ENCODE data around the gene SRP72.
A peak's percentile ranks its signal among the peaks of the same experiment; 100 is the strongest.
"Not testable (repeated sequence)": the region's sequence is repeated elsewhere in the genome, so short reads cannot be mapped to it uniquely, and the experiment has no call there.

The SRP72 gene

DNA sequence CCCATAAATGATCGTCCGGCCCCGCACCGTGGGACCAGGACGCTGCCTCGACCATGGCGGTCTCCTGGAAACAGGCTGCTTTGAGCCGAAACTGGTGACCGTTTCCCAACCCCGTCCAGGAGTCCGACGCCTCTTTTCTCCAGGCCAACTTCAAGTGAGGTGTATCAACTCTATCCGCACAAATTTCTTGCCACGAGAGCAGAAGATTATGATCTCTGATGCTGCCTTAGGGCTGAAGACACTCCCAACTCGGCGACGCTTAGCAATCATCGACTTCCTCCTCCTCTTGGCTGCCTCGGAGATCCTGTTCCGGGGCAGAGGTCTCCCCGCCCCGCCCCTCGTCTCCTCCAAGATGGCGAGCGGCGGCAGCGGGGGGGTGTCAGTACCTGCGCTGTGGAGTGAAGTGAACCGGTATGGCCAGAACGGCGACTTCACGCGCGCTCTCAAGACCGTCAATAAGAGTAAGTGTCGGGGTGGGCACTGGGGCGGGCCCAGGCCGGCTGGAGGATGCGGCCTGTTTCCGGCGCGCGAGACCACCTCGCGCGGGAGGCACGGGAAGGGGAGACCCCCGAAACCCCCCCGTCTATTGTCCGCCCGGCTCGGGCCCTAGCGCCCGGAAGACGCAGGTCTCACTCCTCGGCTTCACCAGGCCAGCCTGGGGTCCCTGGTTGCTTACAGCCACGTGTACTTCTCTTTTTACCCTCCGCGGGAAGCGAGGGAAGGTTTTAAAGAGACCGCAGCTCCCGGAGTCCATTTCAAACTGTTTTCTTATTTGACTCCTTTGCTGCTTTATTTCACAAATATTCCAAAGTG lies at the start of gene SRP72:
Gene SRP72 (plus strand): TSS at position 334 of the 813 bp plus-strand sequence. CDS start 19 bp downstream, at position 353.
- DNase-seq, result peak; percentile 82 to 89 (median 86)

GRCh38 chr4:56424176-56424575 lies 43.2 kb upstream of the SRP72 start:
- DNase-seq, result no peak

DNA sequence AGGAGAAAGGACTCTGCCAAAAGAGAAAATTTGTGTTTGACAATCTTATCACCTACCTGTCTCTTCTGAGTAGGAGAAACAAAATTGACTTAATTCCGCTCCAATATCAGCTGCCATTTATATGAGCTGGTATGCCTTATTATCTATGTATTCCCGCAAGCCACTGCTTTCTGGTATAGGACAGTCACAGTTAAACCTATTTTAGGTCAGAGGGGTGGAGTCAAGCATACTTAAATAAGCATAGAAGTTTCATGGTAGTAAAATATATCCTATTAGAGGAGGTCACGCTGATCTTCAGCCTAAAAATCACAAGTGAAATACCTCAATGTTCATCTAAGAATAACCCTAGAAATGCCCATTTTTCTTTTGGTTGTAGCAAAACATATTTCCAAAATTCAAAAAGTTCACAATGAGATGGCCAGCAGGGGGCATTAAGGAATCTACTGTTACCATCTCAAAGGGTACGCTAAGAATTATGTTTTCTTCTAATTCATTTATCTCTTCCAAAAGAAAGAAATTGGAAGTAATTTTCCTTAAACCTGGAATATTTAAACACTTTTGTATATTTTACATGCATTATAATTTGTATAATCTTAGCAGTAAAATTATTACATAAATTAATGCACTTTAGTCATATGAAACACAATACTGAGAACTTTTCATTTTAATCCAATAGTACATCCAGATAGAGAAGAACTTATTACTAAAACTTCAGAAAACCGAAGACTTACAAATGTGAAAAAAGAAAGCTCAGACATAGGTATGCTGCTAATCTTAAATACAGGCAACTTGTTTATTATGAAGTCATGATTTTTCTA lies 42.5 kb upstream of the SRP72 start:
- DNase-seq, result peak in 5 of 6 experiments; percentile 6 to 68 (median 36)

DNA sequence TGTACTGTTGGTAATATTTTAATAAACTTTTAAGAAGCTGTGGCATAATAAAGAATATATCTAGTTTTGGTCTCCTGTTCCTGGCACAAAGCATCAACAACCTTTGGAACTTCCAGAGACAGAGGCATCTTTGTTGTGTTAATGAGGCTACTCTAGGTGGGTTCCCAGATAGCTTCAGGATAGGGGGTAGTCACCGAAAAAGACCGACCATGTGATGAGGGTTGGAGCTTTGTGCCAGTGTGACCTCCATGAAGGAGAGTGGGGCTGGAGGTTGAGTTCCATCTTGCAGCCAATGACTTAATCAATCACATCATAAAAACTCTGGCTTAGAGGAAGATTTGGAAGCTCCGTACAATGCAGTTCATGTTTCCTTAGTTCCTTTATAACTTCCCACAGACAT lies 41.9 kb upstream of the SRP72 start:
- DNase-seq, result no peak

DNA sequence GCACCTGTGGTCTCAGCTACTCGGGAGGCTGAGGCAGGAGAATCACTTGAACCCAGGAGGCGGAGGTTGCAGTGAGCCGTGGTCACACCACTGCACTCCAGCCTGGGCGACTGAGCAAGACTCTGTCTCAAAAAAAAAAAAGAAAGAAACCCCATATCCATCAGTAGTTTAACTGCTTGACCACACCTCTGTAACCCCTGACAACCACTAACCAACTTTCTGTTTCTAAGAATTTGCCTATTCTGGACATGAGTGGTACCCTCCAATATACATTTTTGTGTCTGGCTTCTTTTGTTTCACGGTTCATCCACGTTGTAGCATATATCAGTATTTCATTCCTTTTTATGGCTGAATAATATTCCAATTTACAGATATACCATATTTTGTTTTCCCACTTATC lies 41.1 kb upstream of the SRP72 start:
- no peak for DNase-seq

DNA sequence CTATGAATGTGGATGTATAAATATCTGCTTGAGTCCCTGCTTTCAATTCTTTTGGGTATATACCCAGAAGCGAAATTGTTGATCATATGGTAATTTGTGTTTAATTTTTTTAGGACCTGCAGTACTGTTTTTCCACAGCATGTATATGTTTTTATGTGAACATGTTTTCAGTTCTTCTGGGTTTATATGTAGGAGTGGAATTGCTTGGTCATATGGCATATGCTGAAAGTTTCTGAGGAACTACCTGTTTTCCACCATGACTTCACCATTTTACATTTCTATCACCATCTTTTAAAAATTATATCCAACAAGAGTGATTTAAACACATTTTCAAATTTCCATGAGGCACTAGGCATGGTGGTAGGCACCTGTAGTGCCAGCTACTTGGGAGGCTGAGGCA lies 40.2 kb upstream of the SRP72 start:
- DNase-seq, result no peak

- DNase-seq, result no peak
These were observed 37.2 kb upstream of the SRP72 start for GRCh38 chr4:56430203-56430602.

DNA sequence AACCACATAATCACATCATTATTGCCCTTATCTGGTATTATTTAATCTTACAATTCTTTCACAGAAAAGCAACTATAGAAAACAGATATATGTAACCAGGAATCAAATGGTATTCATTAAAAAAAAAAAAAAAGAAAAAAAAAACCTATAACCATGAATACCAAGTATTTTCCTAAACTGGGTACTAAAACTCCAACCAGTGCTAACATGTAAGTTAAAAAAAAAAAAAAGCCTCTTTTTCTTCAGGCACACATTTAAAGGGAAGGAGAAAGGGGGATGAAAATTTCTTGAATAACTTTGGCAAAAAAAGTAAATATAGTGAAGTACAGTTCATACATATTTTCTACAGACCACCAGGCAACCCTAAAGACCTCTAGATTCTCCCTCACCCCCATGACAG lies 34.1 kb upstream of the SRP72 start:
- DNase-seq, result no peak

DNA sequence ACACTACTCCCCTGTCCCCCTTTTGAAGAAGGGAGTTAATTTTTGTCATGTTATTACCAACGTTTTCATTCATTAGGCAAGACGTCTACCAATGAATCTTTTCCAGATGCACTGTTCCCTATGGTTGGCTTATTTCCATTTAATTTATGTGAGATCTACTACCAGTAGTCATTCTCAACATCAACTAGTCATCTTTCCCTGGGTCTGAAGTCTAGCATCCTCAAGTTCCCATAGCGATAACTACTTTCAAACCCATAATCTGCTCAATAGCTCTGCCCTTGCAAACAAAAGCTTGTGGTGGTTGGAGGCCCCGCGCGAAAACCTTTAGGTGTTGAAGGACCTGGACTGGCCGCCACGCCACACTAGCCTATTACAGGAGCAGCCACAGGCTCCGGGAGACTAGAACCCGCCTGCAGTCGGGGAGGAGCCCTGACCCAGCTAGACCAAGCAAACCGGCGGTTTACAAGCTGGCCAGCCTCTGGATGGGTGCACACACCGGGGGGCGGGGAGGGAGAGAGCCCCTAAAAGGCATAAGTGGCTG lies 32.7 kb upstream of the SRP72 start:
- DNase-seq, result peak in 3 of 6 experiments; percentile 14 to 36 (median 27)

DNA sequence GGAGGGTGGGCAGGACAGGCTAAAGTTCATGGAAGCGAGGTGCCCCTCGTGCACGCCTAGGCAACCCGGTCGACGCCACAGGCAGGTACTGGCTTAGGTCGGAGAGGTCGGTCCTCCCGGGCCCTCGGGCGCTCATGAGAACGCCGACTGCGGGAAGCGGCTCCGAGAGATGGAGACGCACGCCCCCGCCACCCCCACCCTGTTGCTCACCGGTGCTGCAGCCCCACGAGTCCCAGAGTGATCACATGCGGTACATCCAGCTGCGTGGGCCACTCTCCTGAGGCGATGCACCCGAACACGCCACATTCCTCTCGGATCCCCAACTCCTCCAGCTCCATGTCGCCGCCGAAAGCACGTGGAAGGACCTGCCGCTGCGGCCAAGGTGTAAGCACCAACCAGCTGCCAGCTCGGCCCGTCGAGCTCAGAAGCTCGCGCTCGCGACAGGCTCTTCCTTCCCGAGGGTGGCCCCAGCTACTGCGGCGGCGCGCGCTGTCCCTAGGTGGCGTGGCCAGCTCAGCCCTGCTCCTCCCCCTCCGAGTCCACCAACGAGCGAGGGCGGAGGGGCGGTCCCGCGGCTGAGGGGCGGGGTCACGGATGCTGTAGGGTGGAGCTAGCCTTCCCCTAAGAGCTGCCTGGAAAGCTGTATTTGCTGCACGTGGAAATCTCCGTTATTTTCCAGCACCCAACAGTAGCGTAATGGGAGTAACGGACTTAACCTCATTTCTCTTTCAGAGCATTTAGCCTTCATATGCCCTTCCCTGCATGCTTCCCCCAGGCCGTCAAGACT lies 32.1 kb upstream of the SRP72 start, which contains the start of gene PPAT:
Gene PPAT (minus strand): TSS at position 476 of the 787 bp plus-strand sequence. CDS start 138 bp downstream, at position 338.
- DNase-seq, result peak; percentile 97 to 100 (median 98)

GRCh38 chr4:56438766-56439165 lies 28.7 kb upstream of the SRP72 start:
- no peak for DNase-seq

DNA sequence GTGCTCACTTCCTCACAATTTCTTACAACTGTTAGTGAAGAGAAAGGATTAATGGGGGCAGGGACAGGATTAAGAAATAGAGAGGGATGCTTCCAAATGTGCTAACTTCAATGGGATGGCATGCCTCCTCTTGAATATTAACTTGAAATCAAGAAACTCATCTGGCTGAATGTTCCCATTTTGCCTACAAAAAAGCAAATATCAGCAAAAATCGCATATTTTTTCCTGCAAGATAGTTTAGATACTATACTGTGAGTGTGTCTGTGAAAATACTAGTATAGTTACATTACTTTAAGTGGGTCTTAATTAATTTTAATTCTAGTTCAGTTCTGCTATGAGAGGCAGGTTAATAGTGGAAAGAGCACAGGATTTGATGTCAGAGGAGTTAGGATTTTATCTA lies 26.4 kb upstream of the SRP72 start:
- no peak for DNase-seq

DNA sequence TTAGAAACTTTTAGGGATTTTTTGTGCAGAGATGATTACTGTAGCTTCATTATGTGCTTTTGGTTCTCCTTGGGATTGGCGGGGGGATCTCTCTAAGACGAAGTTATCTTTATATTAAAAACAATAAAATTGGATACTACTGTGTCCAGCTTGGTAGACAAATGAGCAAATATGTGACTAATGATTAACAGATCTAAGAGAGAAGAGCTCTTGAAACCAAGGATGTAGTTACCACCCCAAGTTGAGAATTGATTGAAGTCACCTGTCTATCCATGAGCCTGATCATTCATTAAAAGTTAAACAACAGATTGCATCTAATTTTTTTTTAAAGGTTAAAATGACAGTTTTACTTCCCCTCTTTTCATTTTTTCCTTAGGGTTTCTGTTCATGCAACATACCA lies 22.7 kb upstream of the SRP72 start:
- no peak for DNase-seq

GRCh38 chr4:56445699-56446098 lies 21.7 kb upstream of the SRP72 start:
- no peak for DNase-seq

DNA sequence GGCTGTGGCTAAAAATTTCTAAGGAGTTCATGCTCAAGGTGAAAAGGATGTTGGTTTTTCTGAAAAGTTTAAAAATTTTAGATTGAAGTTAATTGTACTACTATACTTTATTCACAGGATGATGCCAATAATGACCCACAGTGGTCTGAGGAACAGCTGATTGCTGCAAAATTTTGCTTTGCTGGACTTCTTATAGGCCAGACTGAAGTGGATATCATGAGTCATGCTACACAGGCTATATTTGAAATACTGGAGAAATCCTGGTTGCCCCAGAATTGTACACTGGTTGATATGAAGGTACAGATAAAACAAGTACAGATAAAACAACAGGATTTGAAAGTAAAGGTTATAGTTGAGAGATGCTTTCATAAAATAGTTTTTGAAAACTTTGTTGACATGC lies 19.1 kb upstream of the SRP72 start:
- no peak for DNase-seq

- DNase-seq, result not testable (repeated sequence)
These were observed 17.9 kb upstream of the SRP72 start for GRCh38 chr4:56449475-56449874.

DNA sequence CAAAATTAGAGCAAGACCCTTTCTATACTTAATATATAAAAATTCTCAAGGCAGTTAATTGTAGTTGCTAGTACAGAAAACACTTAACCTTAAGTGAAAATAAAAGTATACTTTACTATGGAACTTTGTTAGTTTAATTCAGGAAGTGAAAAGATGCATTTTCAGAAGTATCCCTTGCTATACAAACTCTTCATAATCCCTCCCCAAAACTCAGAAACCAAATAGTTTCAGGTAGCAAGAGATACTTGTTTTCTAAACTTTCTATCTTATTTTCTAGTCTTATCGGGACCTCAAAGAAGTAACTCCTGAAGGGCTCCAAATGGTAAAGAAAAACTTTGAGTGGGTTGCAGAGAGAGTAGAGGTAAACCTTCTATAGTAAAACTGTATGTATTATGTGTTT lies 17.1 kb upstream of the SRP72 start:
- DNase-seq, result no peak

DNA sequence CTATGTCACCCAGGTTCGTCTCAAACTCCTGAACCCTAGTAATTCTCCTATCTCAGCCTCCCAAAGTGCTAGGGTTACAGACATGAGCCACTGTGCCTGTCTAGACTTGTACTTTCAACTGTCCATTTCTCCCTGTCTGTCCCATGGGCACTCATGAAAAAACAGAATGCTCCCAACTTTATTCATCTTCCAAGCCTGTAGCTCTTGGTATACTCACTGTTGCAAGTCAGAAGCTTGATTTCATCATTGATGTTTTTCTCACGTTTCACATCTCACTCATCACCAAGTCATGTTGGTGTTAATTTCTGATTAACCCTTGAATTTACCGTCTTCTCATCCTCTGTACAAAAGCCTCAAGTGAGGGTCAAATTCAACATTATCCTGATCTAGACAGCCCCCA lies 7.3 kb upstream of the SRP72 start:
- DNase-seq, result no peak

GRCh38 chr4:56462157-56462556 lies 5.3 kb upstream of the SRP72 start:
- DNase-seq, result no peak

- no peak for DNase-seq
These were observed 3.7 kb upstream of the SRP72 start for GRCh38 chr4:56463711-56464110.

DNA sequence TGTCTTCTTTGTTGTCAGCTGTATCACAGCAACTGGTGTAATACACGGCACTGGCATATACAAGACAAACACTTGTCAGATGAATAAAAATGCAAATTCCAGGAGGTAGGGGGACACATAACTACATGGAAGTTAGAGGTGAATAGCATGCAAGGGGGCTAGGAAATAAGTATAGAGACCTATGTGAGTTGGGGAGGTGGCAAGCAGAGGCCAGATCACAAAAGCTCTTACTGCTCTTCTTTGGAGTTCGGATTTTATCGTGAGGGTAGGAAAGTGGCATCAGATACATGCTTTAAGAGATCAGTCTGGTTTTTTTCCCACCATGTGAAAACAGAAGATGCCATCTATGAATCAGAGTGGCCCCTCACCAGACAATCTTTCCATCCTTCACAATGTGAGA lies 2.8 kb upstream of the SRP72 start:
- no peak for DNase-seq

GRCh38 chr4:56465599-56466295 lies 1.7 kb upstream of the SRP72 start:
- no peak for DNase-seq

Data from stimulated activated naive CD4-positive, alpha-beta T cell (primary cell).